HepG2 (cell line): Measurements from ENCODE around the gene MUL1. TPM values are rescaled to one million over a fixed set of nuclear protein-coding genes. Genes with fewer than 3 reads are reported as not detected.

ENCODE experiments used
- CHD2 ChIP-seq: IDR thresholded peaks from 2 replicates; pipeline ENCODE4 v1.6.1; 2011; ENCODE audit warnings: low read depth, low read length, improper control_type of control experiment
- DMAP1 ChIP-seq: IDR thresholded peaks from 2 replicates; pipeline ENCODE4 v1.6.1; 2016
- KDM5B ChIP-seq: sonication (generic); formaldehyde crosslinking; IDR thresholded peaks from 2 replicates; pipeline ENCODE4 v1.4.0; 2020; ENCODE audit warnings: missing genetic modification reagents, mild to moderate bottlenecking, borderline replicate concordance
- MAFG ChIP-seq: sonication (generic); formaldehyde crosslinking; IDR thresholded peaks from 2 replicates; pipeline ENCODE4 v1.5.1; 2020; ENCODE audit warnings: mild to moderate bottlenecking, missing genetic modification reagents
- MXI1 ChIP-seq: IDR thresholded peaks from 3 replicates; pipeline ENCODE4 v1.6.1; 2012; ENCODE audit warnings: low read depth, low read length, inconsistent platforms, borderline replicate concordance
- PHF5A ChIP-seq: IDR thresholded peaks from one replicate; pipeline ENCODE4 v1.6.1; 2018; ENCODE audit warnings: low read depth, missing genetic modification reagents; ENCODE audit not compliant: unreplicated experiment
- SALL2 ChIP-seq: sonication (generic); formaldehyde crosslinking; IDR thresholded peaks from 2 replicates; pipeline ENCODE4 v1.8.1; 2023; ENCODE audit warnings: mild to moderate bottlenecking, missing genetic modification reagents, inconsistent platforms
- TARDBP ChIP-seq: sonication (generic); formaldehyde crosslinking; IDR thresholded peaks from 2 replicates; pipeline ENCODE4 v1.8.0; 2022; ENCODE audit warnings: mild to moderate bottlenecking, missing genetic modification reagents
- TOPORS ChIP-seq: sonication (generic); formaldehyde crosslinking; IDR thresholded peaks from 2 replicates; pipeline ENCODE4 v1.8.0; 2023; ENCODE audit warnings: mild to moderate bottlenecking, missing genetic modification reagents
- ZBTB7B ChIP-seq: sonication (generic); formaldehyde crosslinking; IDR thresholded peaks from 2 replicates; pipeline ENCODE4 v1.4.0; 2020; ENCODE audit warnings: missing genetic modification reagents
- ZFY ChIP-seq: sonication (generic); formaldehyde crosslinking; IDR thresholded peaks from 2 replicates; pipeline ENCODE4 v1.4.0; 2020; ENCODE audit warnings: missing genetic modification reagents
- ZNF263 ChIP-seq: sonication (generic); formaldehyde crosslinking; IDR thresholded peaks from 2 replicates; pipeline ENCODE4 v1.4.0; 2020; ENCODE audit warnings: missing genetic modification reagents
- ZNF282 ChIP-seq: fragments of 450-650 bp; IDR thresholded peaks from 2 replicates; pipeline ENCODE4 v1.6.1; 2018; ENCODE audit not compliant: partially characterized antibody
- ZNF331 ChIP-seq: sonication (generic); formaldehyde crosslinking; IDR thresholded peaks from 2 replicates; pipeline ENCODE4 v1.4.0; 2020; ENCODE audit warnings: missing genetic modification reagents
- ZNF777 ChIP-seq: sonication (generic); formaldehyde crosslinking; IDR thresholded peaks from 2 replicates; pipeline ENCODE4 v1.4.0; 2020; ENCODE audit warnings: missing genetic modification reagents
- polyA plus RNA-seq, 8 experiments: library from polyadenylated mRNA; depleted of rRNA in 3 of 8; stranded (reverse) in 7 of 8; unstranded in 1 of 8; fragments of >200 nt; fragmentation: Illumina TruSeq in 4 of 8; extraction: Trizol in 4 of 8; gene quantifications; 2 replicates each; pipeline versions ENCODE4 v1.2.1 to v1.2.3, GENCODE V29; 2011 to 2016; ENCODE audit warnings: low read depth in 4 of 8, missing spikeins in 1 of 8, mixed read lengths in 1 of 8; ENCODE audit not compliant: insufficient read depth in 1 of 8
- total RNA-seq, 5 experiments: library from RNA; depleted of rRNA; stranded (reverse); fragments of >200 nt; fragmentation: Illumina TruSeq; extraction: Trizol; gene quantifications; 2 replicates each; pipeline ENCODE4 v1.2.3, GENCODE V29; 2016; ENCODE audit warnings: low read depth in 1 of 5
- TF ChIP-seq, protein P1 (sequence below): sonication (generic); formaldehyde crosslinking; conservative IDR thresholded peaks from 2 replicates; pipeline ENCODE4 v1.4.0; 2020; ENCODE audit warnings: missing genetic modification reagents
- TF ChIP-seq, protein P2 (sequence below): sonication (generic); formaldehyde crosslinking; IDR thresholded peaks from 2 replicates; pipeline ENCODE4 v1.8.0; 2022; ENCODE audit warnings: missing genetic modification reagents, mild to moderate bottlenecking, borderline replicate concordance
- TF ChIP-seq, protein P3 (sequence below): sonication (generic); formaldehyde crosslinking; IDR thresholded peaks from 2 replicates; pipeline ENCODE4 v1.4.0; 2020; ENCODE audit warnings: missing genetic modification reagents
- TF ChIP-seq, protein P4 (sequence below): sonication (generic); formaldehyde crosslinking; IDR thresholded peaks from 2 replicates; pipeline ENCODE4 v1.4.0; 2020; ENCODE audit warnings: mild to moderate bottlenecking, missing genetic modification reagents
- TF ChIP-seq, protein P5 (sequence below): sonication (generic); formaldehyde crosslinking; IDR thresholded peaks from 2 replicates; pipeline ENCODE4 v1.4.0; 2020; ENCODE audit warnings: mild to moderate bottlenecking, missing genetic modification reagents

The MUL1 gene
- total and polyA plus RNA-seq, 2 of the 13 experiments (the other 11 are each of a cell fraction or from before 2014, with no cell fraction given), result 21.5 to 26.5 TPM

DNA sequence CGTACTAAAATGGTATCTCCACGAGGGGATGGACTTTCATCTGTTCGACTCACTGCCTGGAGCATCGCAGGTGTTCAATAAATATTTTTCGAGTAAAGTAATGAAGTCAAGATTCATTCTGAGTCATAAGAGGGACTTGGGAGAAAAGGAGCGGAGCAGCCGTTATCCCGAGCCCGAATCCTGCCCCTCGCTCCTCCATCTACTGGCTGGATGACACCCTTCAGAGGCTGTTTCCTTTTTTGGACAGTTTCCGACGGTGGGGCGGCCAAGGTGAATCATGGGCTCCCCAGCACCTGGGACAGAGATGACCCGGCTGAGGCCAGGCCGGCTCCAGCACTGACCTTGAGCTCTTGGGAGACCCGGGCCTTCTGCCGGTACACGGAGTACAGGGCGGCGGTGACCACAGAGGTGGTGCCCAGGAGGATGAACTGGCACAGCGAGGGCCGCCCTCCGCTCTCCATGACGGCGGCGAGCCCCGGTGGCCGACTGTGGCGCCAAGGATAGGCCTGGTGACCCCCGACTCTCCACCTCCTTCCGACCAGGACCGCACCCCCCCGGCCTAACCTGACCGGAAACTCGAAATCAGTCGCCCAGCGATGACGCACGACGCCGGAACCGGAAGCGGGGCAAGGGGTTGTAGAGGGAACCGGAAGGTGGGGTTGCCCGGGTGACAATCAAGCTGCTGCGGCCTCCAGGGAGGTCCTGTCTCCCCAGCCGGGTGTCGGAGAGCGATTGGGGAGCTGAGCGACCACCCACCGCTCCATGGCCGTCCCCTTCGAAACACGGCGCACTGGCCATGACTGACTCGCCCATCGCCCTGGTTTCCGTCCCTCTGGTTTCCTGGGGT lies at the start of gene MUL1 (continued):
- TF ChIP-seq, protein P1, sequence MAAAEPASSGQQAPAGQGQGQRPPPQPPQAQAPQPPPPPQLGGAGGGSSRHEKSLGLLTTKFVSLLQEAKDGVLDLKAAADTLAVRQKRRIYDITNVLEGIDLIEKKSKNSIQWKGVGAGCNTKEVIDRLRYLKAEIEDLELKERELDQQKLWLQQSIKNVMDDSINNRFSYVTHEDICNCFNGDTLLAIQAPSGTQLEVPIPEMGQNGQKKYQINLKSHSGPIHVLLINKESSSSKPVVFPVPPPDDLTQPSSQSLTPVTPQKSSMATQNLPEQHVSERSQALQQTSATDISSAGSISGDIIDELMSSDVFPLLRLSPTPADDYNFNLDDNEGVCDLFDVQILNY (CRISPR knock-in tag), result no peak; the same call in 1 of the 2 replicates
- peak; percentile 78 for TF ChIP-seq ZNF777
- TF ChIP-seq, protein P2, sequence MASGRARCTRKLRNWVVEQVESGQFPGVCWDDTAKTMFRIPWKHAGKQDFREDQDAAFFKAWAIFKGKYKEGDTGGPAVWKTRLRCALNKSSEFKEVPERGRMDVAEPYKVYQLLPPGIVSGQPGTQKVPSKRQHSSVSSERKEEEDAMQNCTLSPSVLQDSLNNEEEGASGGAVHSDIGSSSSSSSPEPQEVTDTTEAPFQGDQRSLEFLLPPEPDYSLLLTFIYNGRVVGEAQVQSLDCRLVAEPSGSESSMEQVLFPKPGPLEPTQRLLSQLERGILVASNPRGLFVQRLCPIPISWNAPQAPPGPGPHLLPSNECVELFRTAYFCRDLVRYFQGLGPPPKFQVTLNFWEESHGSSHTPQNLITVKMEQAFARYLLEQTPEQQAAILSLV (CRISPR knock-in tag), result peak; percentile 91; the same call in 1 of the 2 replicates
- peak; percentile 76 for TF ChIP-seq DMAP1
- TF ChIP-seq MXI1, result peak; percentile 78; the same call in 1 of the 3 replicates
- TF ChIP-seq CHD2, result no peak
- peak; percentile 66 for TF ChIP-seq ZNF263 (CRISPR knock-in tag)
- no peak for TF ChIP-seq TOPORS (CRISPR knock-in tag)
- TF ChIP-seq ZNF282, result no peak
- TF ChIP-seq, protein P3, sequence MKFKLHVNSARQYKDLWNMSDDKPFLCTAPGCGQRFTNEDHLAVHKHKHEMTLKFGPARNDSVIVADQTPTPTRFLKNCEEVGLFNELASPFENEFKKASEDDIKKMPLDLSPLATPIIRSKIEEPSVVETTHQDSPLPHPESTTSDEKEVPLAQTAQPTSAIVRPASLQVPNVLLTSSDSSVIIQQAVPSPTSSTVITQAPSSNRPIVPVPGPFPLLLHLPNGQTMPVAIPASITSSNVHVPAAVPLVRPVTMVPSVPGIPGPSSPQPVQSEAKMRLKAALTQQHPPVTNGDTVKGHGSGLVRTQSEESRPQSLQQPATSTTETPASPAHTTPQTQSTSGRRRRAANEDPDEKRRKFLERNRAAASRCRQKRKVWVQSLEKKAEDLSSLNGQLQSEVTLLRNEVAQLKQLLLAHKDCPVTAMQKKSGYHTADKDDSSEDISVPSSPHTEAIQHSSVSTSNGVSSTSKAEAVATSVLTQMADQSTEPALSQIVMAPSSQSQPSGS (CRISPR knock-in tag), result no peak; the same call in 1 of the 2 replicates
- TF ChIP-seq PHF5A (CRISPR knock-in tag), result no peak
- TF ChIP-seq, protein P4, sequence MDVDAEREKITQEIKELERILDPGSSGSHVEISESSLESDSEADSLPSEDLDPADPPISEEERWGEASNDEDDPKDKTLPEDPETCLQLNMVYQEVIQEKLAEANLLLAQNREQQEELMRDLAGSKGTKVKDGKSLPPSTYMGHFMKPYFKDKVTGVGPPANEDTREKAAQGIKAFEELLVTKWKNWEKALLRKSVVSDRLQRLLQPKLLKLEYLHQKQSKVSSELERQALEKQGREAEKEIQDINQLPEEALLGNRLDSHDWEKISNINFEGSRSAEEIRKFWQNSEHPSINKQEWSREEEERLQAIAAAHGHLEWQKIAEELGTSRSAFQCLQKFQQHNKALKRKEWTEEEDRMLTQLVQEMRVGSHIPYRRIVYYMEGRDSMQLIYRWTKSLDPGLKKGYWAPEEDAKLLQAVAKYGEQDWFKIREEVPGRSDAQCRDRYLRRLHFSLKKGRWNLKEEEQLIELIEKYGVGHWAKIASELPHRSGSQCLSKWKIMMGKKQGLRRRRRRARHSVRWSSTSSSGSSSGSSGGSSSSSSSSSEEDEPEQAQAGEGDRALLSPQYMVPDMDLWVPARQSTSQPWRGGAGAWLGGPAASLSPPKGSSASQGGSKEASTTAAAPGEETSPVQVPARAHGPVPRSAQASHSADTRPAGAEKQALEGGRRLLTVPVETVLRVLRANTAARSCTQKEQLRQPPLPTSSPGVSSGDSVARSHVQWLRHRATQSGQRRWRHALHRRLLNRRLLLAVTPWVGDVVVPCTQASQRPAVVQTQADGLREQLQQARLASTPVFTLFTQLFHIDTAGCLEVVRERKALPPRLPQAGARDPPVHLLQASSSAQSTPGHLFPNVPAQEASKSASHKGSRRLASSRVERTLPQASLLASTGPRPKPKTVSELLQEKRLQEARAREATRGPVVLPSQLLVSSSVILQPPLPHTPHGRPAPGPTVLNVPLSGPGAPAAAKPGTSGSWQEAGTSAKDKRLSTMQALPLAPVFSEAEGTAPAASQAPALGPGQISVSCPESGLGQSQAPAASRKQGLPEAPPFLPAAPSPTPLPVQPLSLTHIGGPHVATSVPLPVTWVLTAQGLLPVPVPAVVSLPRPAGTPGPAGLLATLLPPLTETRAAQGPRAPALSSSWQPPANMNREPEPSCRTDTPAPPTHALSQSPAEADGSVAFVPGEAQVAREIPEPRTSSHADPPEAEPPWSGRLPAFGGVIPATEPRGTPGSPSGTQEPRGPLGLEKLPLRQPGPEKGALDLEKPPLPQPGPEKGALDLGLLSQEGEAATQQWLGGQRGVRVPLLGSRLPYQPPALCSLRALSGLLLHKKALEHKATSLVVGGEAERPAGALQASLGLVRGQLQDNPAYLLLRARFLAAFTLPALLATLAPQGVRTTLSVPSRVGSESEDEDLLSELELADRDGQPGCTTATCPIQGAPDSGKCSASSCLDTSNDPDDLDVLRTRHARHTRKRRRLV (CRISPR knock-in tag), result peak; percentile 70; the same call in 1 of the 2 replicates
- peak; percentile 68; the same call in 1 of the 2 replicates for TF ChIP-seq ZBTB7B
- TF ChIP-seq ZNF331 (CRISPR knock-in tag), result peak; percentile 44; the same call in 1 of the 2 replicates
- peak; percentile 71; the same call in 1 of the 2 replicates for TF ChIP-seq TARDBP (CRISPR knock-in tag)
- TF ChIP-seq, protein P5, sequence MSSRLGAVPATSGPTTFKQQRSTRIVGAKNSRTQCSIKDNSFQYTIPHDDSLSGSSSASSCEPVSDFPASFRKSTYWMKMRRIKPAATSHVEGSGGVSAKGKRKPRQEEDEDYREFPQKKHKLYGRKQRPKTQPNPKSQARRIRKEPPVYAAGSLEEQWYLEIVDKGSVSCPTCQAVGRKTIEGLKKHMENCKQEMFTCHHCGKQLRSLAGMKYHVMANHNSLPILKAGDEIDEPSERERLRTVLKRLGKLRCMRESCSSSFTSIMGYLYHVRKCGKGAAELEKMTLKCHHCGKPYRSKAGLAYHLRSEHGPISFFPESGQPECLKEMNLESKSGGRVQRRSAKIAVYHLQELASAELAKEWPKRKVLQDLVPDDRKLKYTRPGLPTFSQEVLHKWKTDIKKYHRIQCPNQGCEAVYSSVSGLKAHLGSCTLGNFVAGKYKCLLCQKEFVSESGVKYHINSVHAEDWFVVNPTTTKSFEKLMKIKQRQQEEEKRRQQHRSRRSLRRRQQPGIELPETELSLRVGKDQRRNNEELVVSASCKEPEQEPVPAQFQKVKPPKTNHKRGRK, result no peak
- TF ChIP-seq KDM5B (CRISPR knock-in tag), result peak; percentile 90; the same call in 1 of the 2 replicates
- TF ChIP-seq ZFY (CRISPR knock-in tag), result peak; percentile 99
- no peak for TF ChIP-seq MAFG (CRISPR knock-in tag)
- TF ChIP-seq SALL2 (CRISPR knock-in tag), result peak; percentile 89
